ENCODE results near the gene PHLPP1. TPM values are rescaled to one million over a fixed set of nuclear protein-coding genes. Genes with fewer than 3 reads are reported as not detected.

The PHLPP1 gene
- total RNA-seq, 1 donor from 2014 or later = 47.3 TPM

DNA sequence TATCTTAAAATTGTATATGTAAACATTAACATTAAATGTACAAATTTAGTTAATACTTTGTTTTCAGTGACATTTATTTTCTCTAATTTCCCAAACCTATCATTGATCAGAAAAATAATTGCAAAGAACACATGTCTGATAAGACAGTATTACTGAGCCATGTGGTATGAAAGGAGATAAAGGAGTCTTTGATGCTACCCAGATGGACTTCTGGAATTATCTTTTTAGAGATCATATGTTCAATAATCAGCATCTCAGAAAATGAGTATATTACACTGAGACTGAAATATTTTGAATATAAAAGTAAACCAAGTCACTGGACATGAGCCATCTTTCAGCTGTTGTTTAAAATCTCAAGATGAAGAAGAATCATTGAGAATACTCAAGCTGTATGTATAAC is 153.3 kb downstream of the PHLPP1 start:
- Mint-ChIP-seq H3K36me3 (ENCODE audit: low read depth, unreplicated experiment) (no peaks in the 10 kb centered on the region), H3K4me1 (ENCODE audit: unreplicated experiment) (no peaks in the 10 kb centered on the region), H3K9me3 (ENCODE audit: unreplicated experiment) (no peaks in the 10 kb centered on the region), H3K4me3 (ENCODE audit: unreplicated experiment) (no peak overlapping the region), H3K27ac (ENCODE audit: unreplicated experiment) (no peak overlapping the region), H3K27me3 (ENCODE audit: unreplicated experiment) (peaks cover 1% of the 10 kb centered on the region)
- no peak for TF ChIP-seq CTCF (IDR thresholded peaks at IDR 0.05; ENCODE audit: unreplicated experiment)
- no peak for DNase-seq (ENCODE audit: low spot score)

DNA sequence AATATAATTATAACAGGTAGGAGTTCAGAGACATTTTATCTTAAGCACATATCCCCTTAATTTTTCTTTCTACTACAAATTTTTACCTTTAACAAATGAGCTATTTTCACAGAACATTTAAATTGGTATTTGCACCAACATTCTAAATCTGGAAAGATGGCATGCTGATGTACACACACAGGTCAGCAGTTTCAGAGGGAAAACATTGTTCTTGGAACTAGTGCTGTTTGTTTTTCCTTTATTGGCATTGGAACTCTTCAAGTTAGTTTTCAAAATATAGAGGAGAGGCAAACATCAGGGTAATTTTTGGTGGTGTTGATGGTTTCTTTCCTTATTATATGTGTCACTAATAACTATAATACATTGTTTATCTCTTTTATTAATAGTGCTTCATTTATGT is 155.3 kb downstream of the PHLPP1 start:
- no peak overlapping the region for H3K27ac Mint-ChIP-seq (ENCODE audit: unreplicated experiment)
- H3K36me3 Mint-ChIP-seq (ENCODE audit: low read depth, unreplicated experiment) = peaks cover 4% of the 10 kb centered on the region
- peaks cover 2% of the 10 kb centered on the region for H3K4me1 Mint-ChIP-seq (ENCODE audit: unreplicated experiment)
- H3K4me3 Mint-ChIP-seq (ENCODE audit: unreplicated experiment) = no peak overlapping the region
- H3K9me3 Mint-ChIP-seq (ENCODE audit: unreplicated experiment) = no peaks in the 10 kb centered on the region
- H3K27me3 Mint-ChIP-seq (ENCODE audit: unreplicated experiment) = peaks cover 1% of the 10 kb centered on the region
- no peak for DNase-seq (ENCODE audit: low spot score)
- TF ChIP-seq CTCF (IDR thresholded peaks at IDR 0.05; ENCODE audit: unreplicated experiment) = no peak

DNA sequence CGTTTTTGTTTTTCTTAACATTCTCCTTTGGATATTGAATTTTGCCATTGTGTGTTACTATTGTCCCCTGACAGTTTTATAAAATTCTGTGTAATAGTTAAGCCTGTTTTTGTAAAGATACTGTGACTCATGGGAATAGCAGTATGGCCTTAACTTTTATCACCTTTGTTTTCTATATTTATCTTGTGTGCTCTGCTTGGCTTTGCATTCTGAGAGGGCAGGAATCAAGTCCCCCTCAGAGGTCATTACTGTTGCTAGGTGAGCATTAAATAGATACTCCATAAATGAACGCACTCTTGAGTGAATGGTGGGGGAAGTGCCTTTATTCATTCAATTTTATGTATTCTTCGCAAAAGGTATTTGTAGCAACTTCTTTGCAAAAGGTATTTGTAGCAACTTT is 160.0 kb downstream of the PHLPP1 start:
- no peaks in the 10 kb centered on the region for H3K9me3 Mint-ChIP-seq (ENCODE audit: unreplicated experiment)
- no peak for TF ChIP-seq CTCF (IDR thresholded peaks at IDR 0.05; ENCODE audit: unreplicated experiment)
- no peak overlapping the region for H3K4me3 Mint-ChIP-seq (ENCODE audit: unreplicated experiment)
- H3K36me3 Mint-ChIP-seq (ENCODE audit: low read depth, unreplicated experiment) = peaks cover 4% of the 10 kb centered on the region
- no peak for DNase-seq (ENCODE audit: low spot score)
- H3K27ac Mint-ChIP-seq (ENCODE audit: unreplicated experiment) = no peak overlapping the region
- H3K4me1 Mint-ChIP-seq (ENCODE audit: unreplicated experiment) = peaks cover 17% of the 10 kb centered on the region
- peaks cover 3% of the 10 kb centered on the region for H3K27me3 Mint-ChIP-seq (ENCODE audit: unreplicated experiment)

DNA sequence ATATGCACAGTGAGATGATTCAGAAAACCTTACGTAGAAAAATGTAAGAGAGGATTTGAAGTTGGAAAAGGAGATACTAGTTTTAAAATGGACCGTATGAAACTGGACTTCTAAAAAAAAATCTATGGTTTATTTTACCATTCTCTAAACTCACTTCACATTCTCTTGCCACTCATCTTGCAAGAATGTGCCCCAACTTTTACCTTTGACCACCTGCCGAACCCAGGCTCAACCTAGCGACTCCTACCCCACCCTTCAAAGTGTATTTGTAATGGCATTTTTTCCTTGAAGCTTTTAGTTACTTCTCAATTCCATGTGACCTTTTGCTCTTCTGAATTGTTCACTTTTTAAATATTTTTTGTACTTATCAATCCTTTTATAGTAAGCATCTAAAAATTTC is 160.8 kb downstream of the PHLPP1 start:
- Mint-ChIP-seq H3K9me3 (ENCODE audit: unreplicated experiment) (no peaks in the 10 kb centered on the region), H3K27me3 (ENCODE audit: unreplicated experiment) (peaks cover 3% of the 10 kb centered on the region), H3K27ac (ENCODE audit: unreplicated experiment) (no peak overlapping the region), H3K4me1 (ENCODE audit: unreplicated experiment) (peaks cover 17% of the 10 kb centered on the region), H3K4me3 (ENCODE audit: unreplicated experiment) (no peak overlapping the region), H3K36me3 (ENCODE audit: low read depth, unreplicated experiment) (peaks cover 4% of the 10 kb centered on the region)
- DNase-seq (ENCODE audit: low spot score) = no peak
- TF ChIP-seq CTCF (IDR thresholded peaks at IDR 0.05; ENCODE audit: unreplicated experiment) = no peak

- TF ChIP-seq CTCF (IDR thresholded peaks at IDR 0.05; ENCODE audit: unreplicated experiment) = no peak
- DNase-seq (ENCODE audit: low spot score) = no peak
- Mint-ChIP-seq H3K36me3 (ENCODE audit: low read depth, unreplicated experiment) (peaks cover 4% of the 10 kb centered on the region), H3K27me3 (ENCODE audit: unreplicated experiment) (peaks cover 3% of the 10 kb centered on the region), H3K27ac (ENCODE audit: unreplicated experiment) (peak overlapping the region; percentile 49), H3K4me1 (ENCODE audit: unreplicated experiment) (peaks cover 23% of the 10 kb centered on the region), H3K9me3 (ENCODE audit: unreplicated experiment) (no peaks in the 10 kb centered on the region), H3K4me3 (ENCODE audit: unreplicated experiment) (no peak overlapping the region)
Observed at GRCh38 chr18:62876828-62877227, 161.5 kb downstream of the PHLPP1 start.

All from endothelial cell (in vitro differentiated cells).